ENCODE data around the gene C14orf180.
"Not testable (repeated sequence)": the region's sequence is repeated elsewhere in the genome, so short reads cannot be mapped to it uniquely, and the experiment has no call there.

Gene C14orf180

GRCh38 chr14:104604458-104605449 is 25.2 kb downstream of the C14orf180 start, which contains the start of gene TMEM179:
TMEM179 (minus strand) TSS chr14:104604772; CDS start chr14:104604741, 31 bp downstream.
- in situ Hi-C loops (cut with HindIII; ENCODE audit: low sequenced_read_pairs), result no loop called here

- in situ Hi-C loops (cut with HindIII; ENCODE audit: low sequenced_read_pairs), result loop anchor here (10.0 kb wide), 2 partner anchors 85 to 465 kb away; no protein-coding TSS in a partner anchor
These were observed 30.1 kb downstream of the C14orf180 start for GRCh38 chr14:104609666-104610065.

GRCh38 chr14:104610749-104611310 is 31.3 kb downstream of the C14orf180 start:
- in situ Hi-C loops (cut with HindIII; ENCODE audit: low sequenced_read_pairs), result loop anchor here (10.0 kb wide), 2 partner anchors 86 to 466 kb away; no protein-coding TSS in a partner anchor

GRCh38 chr14:104611881-104612280 is 32.3 kb downstream of the C14orf180 start:
- in situ Hi-C loops (cut with HindIII; ENCODE audit: low sequenced_read_pairs), result loop anchor here (10.0 kb wide), 2 partner anchors 87 to 467 kb away; no protein-coding TSS in a partner anchor

- in situ Hi-C loops (cut with HindIII; ENCODE audit: low sequenced_read_pairs), result loop anchor here (10.0 kb wide), 2 partner anchors 89 to 469 kb away; no protein-coding TSS in a partner anchor
These were observed 34.7 kb downstream of the C14orf180 start for GRCh38 chr14:104614126-104614812.

- in situ Hi-C loops (cut with HindIII; ENCODE audit: low sequenced_read_pairs), result loop anchor here (10.0 kb wide), 2 partner anchors 90 to 580 kb away; no protein-coding TSS in a partner anchor
These were observed 45.4 kb downstream of the C14orf180 start for GRCh38 chr14:104624939-104625338.

- in situ Hi-C loops (cut with HindIII; ENCODE audit: low sequenced_read_pairs), result no loop called here
These were observed 53.2 kb downstream of the C14orf180 start for GRCh38 chr14:104632781-104633180.

- in situ Hi-C loops (cut with HindIII; ENCODE audit: low sequenced_read_pairs), result no loop called here
These were observed 53.9 kb downstream of the C14orf180 start for GRCh38 chr14:104633276-104634137.

GRCh38 chr14:104634138-104634760 is 54.7 kb downstream of the C14orf180 start:
- in situ Hi-C loops (cut with HindIII; ENCODE audit: low sequenced_read_pairs), result no loop called here

- in situ Hi-C loops (cut with HindIII; ENCODE audit: low sequenced_read_pairs), result no loop called here
These were observed 55.5 kb downstream of the C14orf180 start for GRCh38 chr14:104634886-104635570.

- in situ Hi-C loops (cut with HindIII; ENCODE audit: low sequenced_read_pairs), result no loop called here
These were observed 56.2 kb downstream of the C14orf180 start for GRCh38 chr14:104635717-104636116.

- in situ Hi-C loops (cut with HindIII; ENCODE audit: low sequenced_read_pairs), result no loop called here
These were observed 56.6 kb downstream of the C14orf180 start for GRCh38 chr14:104636131-104636530.

GRCh38 chr14:104636846-104637545 is 57.4 kb downstream of the C14orf180 start:
- in situ Hi-C loops (cut with HindIII; ENCODE audit: low sequenced_read_pairs), result not testable (repeated sequence)

GRCh38 chr14:104637546-104638003 is 58.0 kb downstream of the C14orf180 start:
- in situ Hi-C loops (cut with HindIII; ENCODE audit: low sequenced_read_pairs), result no loop called here

GRCh38 chr14:104638190-104638589 is 58.6 kb downstream of the C14orf180 start:
- in situ Hi-C loops (cut with HindIII; ENCODE audit: low sequenced_read_pairs), result no loop called here

GRCh38 chr14:104638927-104639450 is 59.4 kb downstream of the C14orf180 start:
- in situ Hi-C loops (cut with HindIII; ENCODE audit: low sequenced_read_pairs), result no loop called here

GRCh38 chr14:104639471-104639870 is 59.9 kb downstream of the C14orf180 start:
- in situ Hi-C loops (cut with HindIII; ENCODE audit: low sequenced_read_pairs), result no loop called here
